PC-9 (cell line): ENCODE data around the gene DTX1. TPM values are rescaled to one million over a fixed set of nuclear protein-coding genes. Genes with fewer than 3 reads are reported as not detected.

Experiments used
- BruUV-seq: library from RNA; stranded (reverse); fragments of 400-500 nt; replicated peaks from 2 replicates; lab custom pipeline; 2021; lab: Mats Ljungman, UMichigan
- CTCF ChIA-PET: fragments of 300-600 bp; sonication (Branson Sonifier 250); formaldehyde crosslinking; loops from one replicate; lab custom pipeline; 2022; ENCODE audit warnings: antibody characterized with exemption; lab: Charles Lee
- POLR2A ChIA-PET: fragments of 300-600 bp; sonication (Branson Sonifier 250); formaldehyde crosslinking; loops from one replicate; lab custom pipeline; 2022; ENCODE audit warnings: antibody characterized with exemption; ENCODE audit not compliant: unreplicated experiment; lab: Charles Lee
- DNase-seq, 2 experiments: peaks; one replicate each; pipeline versions ENCODE4 v3.0.0 to v3.0.0-alpha.2; 2015 to 2022; ENCODE audit warnings: mixed read lengths in 1 of 2
- H2AFZ ChIP-seq: fragments of 200-600 bp; sonication (generic); 2 replicates; pipeline ENCODE4 v1.8.1; 2017; ENCODE audit warnings: antibody characterized with exemption
- H3F3A ChIP-seq: fragments of 200-600 bp; sonication (generic); 2 replicates; pipeline ENCODE4 v1.8.1; 2017; ENCODE audit warnings: antibody characterized with exemption, mild to moderate bottlenecking, low read depth; ENCODE audit not compliant: insufficient read depth
- H3K27ac ChIP-seq: fragments of 200-600 bp; sonication (generic); 2 replicates; pipeline ENCODE4 v1.6.1; 2016; ENCODE audit warnings: mixed run types
- H3K27me3 ChIP-seq: fragments of 200-600 bp; sonication (generic); 2 replicates; pipeline ENCODE4 v1.6.1; 2016; ENCODE audit warnings: low read depth, mixed run types; ENCODE audit not compliant: insufficient read depth
- H3K36me3 ChIP-seq: fragments of 200-600 bp; sonication (generic); 2 replicates; pipeline ENCODE4 v1.6.1; 2016; ENCODE audit warnings: low read depth, mixed run types
- H3K4me1 ChIP-seq: fragments of 200-600 bp; sonication (generic); replicated peaks from 2 replicates; pipeline ENCODE4 v1.6.1; 2016; ENCODE audit warnings: mixed run types; ENCODE audit not compliant: insufficient read depth
- H3K4me2 ChIP-seq: fragments of 200-600 bp; sonication (generic); 2 replicates; pipeline ENCODE4 v1.6.1; 2017; ENCODE audit warnings: mixed run types
- H3K4me3 ChIP-seq: fragments of 200-600 bp; sonication (generic); 2 replicates; pipeline ENCODE4 v1.6.1; 2016; ENCODE audit warnings: mixed run types
- H3K79me2 ChIP-seq: fragments of 200-600 bp; sonication (generic); 2 replicates; pipeline ENCODE4 v1.6.1; 2017; ENCODE audit warnings: low read depth, mixed run types
- H3K9me2 ChIP-seq: fragments of 200-600 bp; sonication (generic); 2 replicates; pipeline ENCODE4 v1.8.1; 2017; ENCODE audit warnings: mild to moderate bottlenecking; ENCODE audit not compliant: insufficient read depth
- H3K9me3 ChIP-seq: fragments of 200-600 bp; sonication (generic); 2 replicates; pipeline ENCODE4 v1.8.1; 2016; ENCODE audit warnings: low read depth; ENCODE audit not compliant: insufficient read depth
- H4K20me1 ChIP-seq: fragments of 200-600 bp; sonication (generic); 2 replicates; pipeline ENCODE4 v1.8.1; 2017; ENCODE audit not compliant: insufficient read depth
- CTCF ChIP-seq: fragments of 200-600 bp; sonication (generic); conservative IDR thresholded peaks from 2 replicates; pipeline ENCODE4 v1.6.1; 2017; ENCODE audit warnings: mixed run types, antibody characterized with exemption, mild to moderate bottlenecking, moderate library complexity
- EZH2 ChIP-seq: fragments of 200-600 bp; sonication (generic); IDR thresholded peaks from 2 replicates; pipeline ENCODE4 v1.8.0; 2017; ENCODE audit warnings: antibody characterized with exemption, low read depth
- intact Hi-C: fragments of 100-400 bp; cut with micrococcal nuclease; formaldehyde crosslinking; loops from one replicate; pipeline ENCODE4 v1.10.0; 2022; ENCODE audit not compliant: unreplicated experiment
- total RNA-seq: library from RNA; stranded (reverse); gene quantifications from 2 replicates; pipeline ENCODE4 v1.2.3, GENCODE V29; 2021

The DTX1 gene
- total RNA-seq, 1 experiment from 2014 or later: 0.13 TPM

- CTCF ChIA-PET: no interaction called here
These were observed 31.5 kb downstream of the DTX1 start for GRCh38 chr12:113088037-113088436.

GRCh38 chr12:113088971-113089756, 32.6 kb downstream of the DTX1 start:
- H3K27me3 ChIP-seq: peaks cover 12% of the 10 kb centered on the region; the same call in 1 of the 2 replicates
- intact Hi-C loops: no loop called here
- H3K4me3 ChIP-seq: no peak overlapping the region
- no peaks in the 10 kb centered on the region for H3K9me2 ChIP-seq
- H3K36me3 ChIP-seq: no peaks in the 10 kb centered on the region
- no TSS peak for BruUV-seq
- ChIA-PET POLR2A (interaction anchor here (0.5 kb wide), 1 partner anchor 95 kb away, joined by 3 read pairs; no protein-coding TSS in a partner anchor), CTCF (no interaction called here)
- no peaks in the 10 kb centered on the region for H4K20me1 ChIP-seq
- no peak for DNase-seq
- H3K27ac ChIP-seq: no peak overlapping the region
- TF ChIP-seq CTCF (no peak), EZH2 (no peak)
- no peaks in the 10 kb centered on the region for H3K79me2 ChIP-seq
- no peaks in the 10 kb centered on the region for H3K4me1 ChIP-seq
- no peaks in the 10 kb centered on the region for H3K9me3 ChIP-seq
- no peak overlapping the region for H3K4me2 ChIP-seq
- no peak overlapping the region for H2AFZ ChIP-seq
- no peaks in the 10 kb centered on the region; the same call in 1 of the 2 replicates for H3F3A ChIP-seq

More at GRCh38 chr12:113088037-113088436, 31.5 kb downstream of the DTX1 start:
- POLR2A ChIA-PET: no interaction called here
- H3K27me3 ChIP-seq: peaks cover 12% of the 10 kb centered on the region; the same call in 1 of the 2 replicates
- H3K79me2 ChIP-seq: no peaks in the 10 kb centered on the region
- H3K4me3 ChIP-seq: no peak overlapping the region
- no peaks in the 10 kb centered on the region for H3K9me3 ChIP-seq
- H3K9me2 ChIP-seq: no peaks in the 10 kb centered on the region
- intact Hi-C loops: no loop called here
- no peak for TF ChIP-seq CTCF
- no peak for TF ChIP-seq EZH2
- H3K36me3 ChIP-seq: no peaks in the 10 kb centered on the region
- no peak overlapping the region for H3K4me2 ChIP-seq
- H3K4me1 ChIP-seq: no peaks in the 10 kb centered on the region
- no peaks in the 10 kb centered on the region for H4K20me1 ChIP-seq
- no TSS peak for BruUV-seq
- H2AFZ ChIP-seq: no peak overlapping the region
- H3F3A ChIP-seq: no peaks in the 10 kb centered on the region; the same call in 1 of the 2 replicates
- no peak for DNase-seq
- H3K27ac ChIP-seq: no peak overlapping the region

- no peak overlapping the region for H2AFZ ChIP-seq
- peaks cover 12% of the 10 kb centered on the region; the same call in 1 of the 2 replicates for H3K27me3 ChIP-seq
- no peak overlapping the region for H3K4me2 ChIP-seq
- intact Hi-C loops: no loop called here
- no peaks in the 10 kb centered on the region for H3K4me1 ChIP-seq
- H3K36me3 ChIP-seq: no peaks in the 10 kb centered on the region
- BruUV-seq: no TSS peak
- TF ChIP-seq CTCF: no peak
- TF ChIP-seq EZH2: no peak
- CTCF ChIA-PET: no interaction called here
- POLR2A ChIA-PET: interaction anchor here (0.6 kb wide), 1 partner anchor 38 kb away, joined by 5 read pairs; no protein-coding TSS in a partner anchor
- H3K27ac ChIP-seq: no peak overlapping the region
- H3K9me2 ChIP-seq: no peaks in the 10 kb centered on the region
- H3K9me3 ChIP-seq: no peaks in the 10 kb centered on the region
- H3F3A ChIP-seq: no peaks in the 10 kb centered on the region; the same call in 1 of the 2 replicates
- DNase-seq: no peak
- no peaks in the 10 kb centered on the region for H3K79me2 ChIP-seq
- no peak overlapping the region for H3K4me3 ChIP-seq
- no peaks in the 10 kb centered on the region for H4K20me1 ChIP-seq
These were observed 33.3 kb downstream of the DTX1 start for GRCh38 chr12:113089839-113090238.
